ENCODE measurements around the gene ZNF813.

- no peak for TF ChIP-seq CTCF (conservative IDR thresholded peaks at IDR 0.05 in 1 of 2, IDR thresholded peaks at IDR 0.05 in 1 of 2; ENCODE audit: extremely low read depth in 1 of 2, insufficient read depth in 1 of 2, low read depth in 1 of 2, low read length in 2 of 2)
- no peak for TF ChIP-seq EZH2 (IDR thresholded peaks at IDR 0.05; ENCODE audit: borderline replicate concordance, low read length)
Measured at GRCh38 chr19:53520547-53521372, 53.2 kb downstream of the ZNF813 start.
